ENCODE measurements around the gene KYNU. TPM values are rescaled to one million over a fixed set of nuclear protein-coding genes. Genes with fewer than 3 reads are reported as not detected.
"Not testable (repeated sequence)": the region's sequence is repeated elsewhere in the genome, so short reads cannot be mapped to it uniquely, and the experiment has no call there.

KYNU gene
- total RNA-seq, 1 donor from 2014 or later: 2.3 TPM

GRCh38 chr2:142862299-142862698 lies 15.2 kb upstream of the KYNU start:
- H3K27ac ChIP-seq: no peak overlapping the region
- DNase-seq (ENCODE audit: low spot score in 2 of 2): no peak
- no peaks in the 10 kb centered on the region for H3K4me1 ChIP-seq
- H3K27me3 ChIP-seq: no peaks in the 10 kb centered on the region
- no peak overlapping the region for H3K4me3 ChIP-seq
- no peaks in the 10 kb centered on the region for H3K9me3 ChIP-seq
- no peaks in the 10 kb centered on the region for H3K36me3 ChIP-seq
- intact Hi-C loops (cut with DNase I): no loop called here
- TF ChIP-seq CTCF (IDR thresholded peaks at IDR 0.05): no peak

GRCh38 chr2:142862847-142863246 lies 14.6 kb upstream of the KYNU start:
- no peaks in the 10 kb centered on the region for H3K36me3 ChIP-seq
- H3K27me3 ChIP-seq: no peaks in the 10 kb centered on the region
- H3K4me3 ChIP-seq: no peak overlapping the region
- H3K27ac ChIP-seq: no peak overlapping the region
- TF ChIP-seq CTCF (IDR thresholded peaks at IDR 0.05): no peak
- DNase-seq (ENCODE audit: low spot score in 2 of 2): no peak
- no peaks in the 10 kb centered on the region for H3K4me1 ChIP-seq
- intact Hi-C loops (cut with DNase I): no loop called here
- H3K9me3 ChIP-seq: no peaks in the 10 kb centered on the region

GRCh38 chr2:142863485-142863961 lies 13.9 kb upstream of the KYNU start:
- Histone ChIP-seq H3K4me3 (no peak overlapping the region), H3K4me1 (no peaks in the 10 kb centered on the region), H3K27ac (no peak overlapping the region), H3K9me3 (no peaks in the 10 kb centered on the region), H3K36me3 (no peaks in the 10 kb centered on the region), H3K27me3 (no peaks in the 10 kb centered on the region)
- DNase-seq (ENCODE audit: low spot score in 2 of 2): no peak
- TF ChIP-seq CTCF (IDR thresholded peaks at IDR 0.05): no peak
- intact Hi-C loops (cut with DNase I): no loop called here

GRCh38 chr2:142864605-142865004 lies 12.9 kb upstream of the KYNU start:
- DNase-seq (ENCODE audit: low spot score in 2 of 2); H3K36me3 ChIP-seq; H3K27ac ChIP-seq; intact Hi-C loops (cut with DNase I); H3K27me3 ChIP-seq; H3K9me3 ChIP-seq; H3K4me3 ChIP-seq; H3K4me1 ChIP-seq: not testable (repeated sequence)

- no peaks in the 10 kb centered on the region for H3K9me3 ChIP-seq
- TF ChIP-seq CTCF (IDR thresholded peaks at IDR 0.05): no peak
- no peaks in the 10 kb centered on the region for H3K4me1 ChIP-seq
- H3K36me3 ChIP-seq: no peaks in the 10 kb centered on the region
- H3K27ac ChIP-seq: peak overlapping the region in 1 of 2 donors; percentile 19
- intact Hi-C loops (cut with DNase I): no loop called here
- H3K27me3 ChIP-seq: no peaks in the 10 kb centered on the region
- DNase-seq (ENCODE audit: low spot score in 2 of 2): no peak
- H3K4me3 ChIP-seq: no peak overlapping the region
Observed at GRCh38 chr2:142865924-142866323, 11.5 kb upstream of the KYNU start.

- Histone ChIP-seq H3K4me3 (no peak overlapping the region), H3K36me3 (no peaks in the 10 kb centered on the region), H3K4me1 (no peaks in the 10 kb centered on the region), H3K27ac (peak overlapping the region in 1 of 2 donors; percentile 19), H3K27me3 (no peaks in the 10 kb centered on the region), H3K9me3 (no peaks in the 10 kb centered on the region)
- no peak for DNase-seq (ENCODE audit: low spot score in 2 of 2)
- intact Hi-C loops (cut with DNase I): no loop called here
- TF ChIP-seq CTCF (IDR thresholded peaks at IDR 0.05): no peak
Observed at GRCh38 chr2:142866426-142866825, 11.0 kb upstream of the KYNU start.
